Testis (tissue), 3 donors: ENCODE data around the gene MCTP1. TPM values are rescaled to one million over a fixed set of nuclear protein-coding genes. Genes with fewer than 3 reads are reported as not detected.

Experiments
- DNase-seq: peaks from one replicate; pipeline ENCODE4 v3.0.0-alpha.2; 2019
- H3K27ac ChIP-seq, 2 donors: fragments of 200-600 bp; sonication (generic); one replicate each; pipeline ENCODE4 v1.5.1; 2019
- H3K27me3 ChIP-seq: fragments of 200-600 bp; sonication (generic); one replicate; pipeline ENCODE4 v1.5.1; 2019
- H3K36me3 ChIP-seq: fragments of 200-600 bp; sonication (generic); one replicate; pipeline ENCODE4 v1.5.1; 2017; ENCODE audit warnings: low read depth; ENCODE audit errors: missing control alignments
- H3K4me1 ChIP-seq: fragments of 200-600 bp; sonication (generic); one replicate; pipeline ENCODE4 v1.5.1; 2019
- H3K4me3 ChIP-seq, 2 donors: fragments of 200-600 bp; sonication (generic); one replicate each; pipeline ENCODE4 v1.5.1; 2017 to 2019
- H3K9me3 ChIP-seq: fragments of 200-600 bp; sonication (generic); one replicate; pipeline ENCODE4 v1.5.1; 2017
- CTCF ChIP-seq, 3 experiments: fragments of 450-650 bp in 2 of 3; fragments of 200-600 bp in 1 of 3; sonication (generic) in 1 of 3; IDR thresholded peaks; one replicate each; pipeline ENCODE4 v1.5.1; 2016 to 2019; ENCODE audit warnings: antibody characterized with exemption in 3 of 3, mild to moderate bottlenecking in 2 of 3, moderate library complexity in 1 of 3
- POLR2A ChIP-seq: fragments of 450-650 bp; IDR thresholded peaks from one replicate; pipeline ENCODE4 v1.6.1; 2017; ENCODE audit warnings: antibody characterized with exemption, mild to moderate bottlenecking, moderate library complexity
- WGBS, 2 donors: methylation state at CpG; one replicate each; pipeline ENCODE4 v1.1.5; 2018; 5-methylcytosine and 5-hydroxymethylcytosine counted together
- intact Hi-C: fragments of 100-400 bp; cut with DNase I; formaldehyde crosslinking; loops from one replicate; pipeline ENCODE4 v1.15.1; 2023; ENCODE audit warnings: low total_unique reads
- polyA plus RNA-seq: library from polyadenylated mRNA; stranded (reverse); fragments of 350-450 nt; fragmentation: Illumina TruSeq; extraction: RNeasy Lipid Tissue Mini Kit (QIAGEN cat#74804); gene quantifications from one replicate; pipeline ENCODE4 v1.2.3, GENCODE V29; 2014; ENCODE audit warnings: low read depth, low replicate concordance; ENCODE audit not compliant: insufficient read depth
- total RNA-seq, 2 donors: library from RNA; depleted of rRNA; stranded (reverse); fragments of >200 nt; gene quantifications; one replicate each; pipeline ENCODE4 v1.2.3, GENCODE V29; 2016

The MCTP1 gene
- total and polyA plus RNA-seq, 3 donors from 2014 or later = 7.4 to 15.5 (median 9.7) TPM

- DNase-seq = no peak
- Histone ChIP-seq H3K4me3 (no peak overlapping the region), H3K36me3 (no peaks in the 10 kb centered on the region), H3K27ac (no peak overlapping the region), H3K9me3 (no peaks in the 10 kb centered on the region), H3K4me1 (no peaks in the 10 kb centered on the region), H3K27me3 (no peaks in the 10 kb centered on the region)
- intact Hi-C loops = no loop called here
- TF ChIP-seq CTCF (IDR thresholded peaks at IDR 0.05) (no peak), POLR2A (no peak)
- 80 to 84% methylated on average over 9 of the region's 9 CpGs for WGBS, 2 donors
Measured at GRCh38 chr5:95029569-95030366, 255.1 kb downstream of the MCTP1 start.

GRCh38 chr5:95027775-95028174 is 257.1 kb downstream of the MCTP1 start:
- no peaks in the 10 kb centered on the region for H3K9me3 ChIP-seq
- TF ChIP-seq CTCF (IDR thresholded peaks at IDR 0.05) = no peak
- TF ChIP-seq POLR2A = no peak
- no peak overlapping the region for H3K4me3 ChIP-seq
- H3K27ac ChIP-seq = no peak overlapping the region
- no peak for DNase-seq
- intact Hi-C loops = no loop called here
- H3K27me3 ChIP-seq = no peaks in the 10 kb centered on the region
- H3K36me3 ChIP-seq = no peaks in the 10 kb centered on the region
- H3K4me1 ChIP-seq = no peaks in the 10 kb centered on the region
- 29 to 44% methylated on average over 3 of the region's 3 CpGs for WGBS, 2 donors

GRCh38 chr5:95027151-95027721 is 257.7 kb downstream of the MCTP1 start:
- intact Hi-C loops = no loop called here
- Histone ChIP-seq H3K27me3 (no peaks in the 10 kb centered on the region), H3K9me3 (no peaks in the 10 kb centered on the region), H3K4me1 (no peaks in the 10 kb centered on the region), H3K27ac (no peak overlapping the region), H3K36me3 (no peaks in the 10 kb centered on the region), H3K4me3 (no peak overlapping the region)
- 73 to 74% methylated on average over 5 of the region's 5 CpGs for WGBS, 2 donors
- TF ChIP-seq CTCF (IDR thresholded peaks at IDR 0.05) = no peak
- DNase-seq = no peak

GRCh38 chr5:95026718-95027117 is 258.2 kb downstream of the MCTP1 start:
- intact Hi-C loops = no loop called here
- 92% methylated on average over 2 of the region's 2 CpGs for WGBS, 2 donors
- TF ChIP-seq CTCF (IDR thresholded peaks at IDR 0.05) (no peak), POLR2A (no peak)

More at GRCh38 chr5:95026718-95027117, 258.2 kb downstream of the MCTP1 start:
- Histone ChIP-seq H3K4me3 (no peak overlapping the region), H3K36me3 (no peaks in the 10 kb centered on the region), H3K9me3 (no peaks in the 10 kb centered on the region), H3K27ac (no peak overlapping the region), H3K27me3 (no peaks in the 10 kb centered on the region), H3K4me1 (no peaks in the 10 kb centered on the region)
- DNase-seq = no peak
